Measurements from ENCODE around the gene SLC51B. TPM values are rescaled to one million over a fixed set of nuclear protein-coding genes. Genes with fewer than 3 reads are reported as not detected.
"Not testable (repeated sequence)": the region's sequence is repeated elsewhere in the genome, so short reads cannot be mapped to it uniquely, and the experiment has no call there.

Gene SLC51B
- total RNA-seq, 1 experiment from 2014 or later = not detected

DNA sequence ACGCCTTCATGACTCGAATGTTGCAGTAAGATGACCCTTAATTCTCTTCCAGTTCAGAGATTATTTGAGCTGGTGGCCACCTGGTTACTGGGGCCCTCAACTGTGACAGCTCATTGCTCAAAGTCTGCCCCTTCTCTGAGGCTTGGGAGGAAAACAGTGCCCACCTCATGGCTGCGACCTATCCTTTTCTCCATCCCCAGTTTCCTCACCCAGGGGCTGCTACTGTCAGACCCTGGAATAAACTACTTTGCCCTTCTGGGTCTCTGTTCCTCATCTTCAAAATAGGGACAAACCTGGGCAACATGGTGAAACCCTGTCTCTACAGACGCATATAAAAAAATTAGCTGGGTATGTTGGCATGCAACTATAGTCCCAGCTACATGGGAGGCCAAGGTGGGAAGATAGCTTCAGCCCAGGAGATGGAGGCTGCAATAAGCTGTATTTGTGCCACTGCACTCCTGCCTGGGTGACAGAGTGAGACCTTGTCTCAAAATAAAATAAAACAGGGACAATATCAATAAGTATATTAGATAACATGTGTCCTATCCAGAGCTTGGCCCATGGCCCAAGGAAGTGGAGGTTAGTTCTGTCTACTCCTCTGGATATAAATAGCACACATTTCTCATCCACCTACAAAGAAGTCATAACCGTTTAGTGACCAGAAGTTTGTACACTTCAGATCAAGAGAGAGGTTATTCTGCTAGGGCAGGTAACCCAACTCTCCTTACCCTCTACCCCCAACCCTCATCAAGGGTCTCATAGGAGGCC lies 24.8 kb downstream of the SLC51B start:
- TF ChIP-seq CTCF (IDR thresholded peaks at IDR 0.05; ENCODE audit: unreplicated experiment) = no peak
- no TSS peak for BruUV-seq (replicated peaks)
- Mint-ChIP-seq H3K27me3 (ENCODE audit: unreplicated experiment) (peaks cover 40% of the 10 kb centered on the region), H3K4me3 (ENCODE audit: low read depth, unreplicated experiment) (no peak overlapping the region), H3K27ac (ENCODE audit: unreplicated experiment) (no peak overlapping the region), H3K4me1 (ENCODE audit: low read depth, unreplicated experiment) (peaks cover 9% of the 10 kb centered on the region), H3K9me3 (ENCODE audit: low read depth, unreplicated experiment) (no peaks in the 10 kb centered on the region), H3K36me3 (ENCODE audit: insufficient read depth, unreplicated experiment) (peaks cover 5% of the 10 kb centered on the region)
- CTCF ChIA-PET = interaction anchor here (0.7 to 1.1 kb wide), 3 partner anchors 9 to 32 kb away, joined by 3 read pairs; no protein-coding TSS in a partner anchor
- intact Hi-C loops (cut with micrococcal nuclease; ENCODE audit: unreplicated experiment) = no loop called here
- DNase-seq = no peak

DNA sequence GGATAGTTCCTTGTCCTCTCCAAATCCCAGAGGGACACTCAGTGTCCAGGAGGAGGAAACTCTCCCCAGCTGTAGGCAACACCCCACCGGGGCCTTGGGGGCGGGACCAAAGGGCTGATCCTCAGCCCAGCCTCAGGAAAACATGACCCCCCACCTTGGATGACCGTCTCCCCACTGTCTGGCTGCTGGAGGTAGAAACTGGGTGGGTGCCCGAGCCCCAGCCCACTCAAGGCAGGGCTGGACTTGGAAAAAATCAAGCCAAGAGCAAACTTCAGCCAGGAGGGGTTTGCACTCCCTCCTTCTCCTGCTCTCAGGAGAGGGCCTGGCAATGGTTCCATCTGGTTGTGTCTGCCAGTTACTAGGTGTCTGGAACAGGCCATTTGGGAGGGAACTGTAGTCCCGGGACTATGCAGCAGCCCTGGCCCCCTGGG lies 26.2 kb downstream of the SLC51B start:
- Mint-ChIP-seq H3K9me3 (ENCODE audit: low read depth, unreplicated experiment) (no peaks in the 10 kb centered on the region), H3K27ac (ENCODE audit: unreplicated experiment) (no peak overlapping the region), H3K4me1 (ENCODE audit: low read depth, unreplicated experiment) (peaks cover 9% of the 10 kb centered on the region), H3K36me3 (ENCODE audit: insufficient read depth, unreplicated experiment) (peaks cover 5% of the 10 kb centered on the region), H3K27me3 (ENCODE audit: unreplicated experiment) (peaks cover 25% of the 10 kb centered on the region), H3K4me3 (ENCODE audit: low read depth, unreplicated experiment) (no peak overlapping the region)
- no peak for DNase-seq
- BruUV-seq (replicated peaks) = no TSS peak
- intact Hi-C loops (cut with micrococcal nuclease; ENCODE audit: unreplicated experiment) = no loop called here
- no peak for TF ChIP-seq CTCF (IDR thresholded peaks at IDR 0.05; ENCODE audit: unreplicated experiment)
- CTCF ChIA-PET = no interaction called here

DNA sequence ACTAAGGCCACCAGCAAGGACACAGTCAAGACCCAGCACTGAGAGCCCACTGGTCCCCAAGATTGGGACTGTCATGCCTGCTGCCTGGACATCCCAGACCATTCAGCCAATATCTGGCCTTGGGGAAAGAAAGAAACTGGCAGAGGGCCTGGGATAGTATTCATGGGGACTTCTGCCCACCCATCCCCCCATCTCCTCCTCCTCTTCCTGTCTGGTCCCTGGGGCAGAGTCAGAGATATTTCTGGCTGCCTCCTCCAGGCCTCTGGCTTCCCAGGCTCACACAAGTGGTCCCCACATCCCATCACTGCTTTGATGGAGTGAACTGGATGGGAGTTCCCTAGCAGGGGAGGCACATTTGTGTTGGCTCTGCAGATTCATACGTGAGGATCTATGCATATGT lies 26.8 kb downstream of the SLC51B start:
- CTCF ChIA-PET = no interaction called here
- no TSS peak for BruUV-seq (replicated peaks)
- Mint-ChIP-seq H3K4me1 (ENCODE audit: low read depth, unreplicated experiment) (peaks cover 7% of the 10 kb centered on the region), H3K36me3 (ENCODE audit: insufficient read depth, unreplicated experiment) (peaks cover 4% of the 10 kb centered on the region), H3K4me3 (ENCODE audit: low read depth, unreplicated experiment) (no peak overlapping the region), H3K27ac (ENCODE audit: unreplicated experiment) (no peak overlapping the region), H3K9me3 (ENCODE audit: low read depth, unreplicated experiment) (no peaks in the 10 kb centered on the region), H3K27me3 (ENCODE audit: unreplicated experiment) (peaks cover 19% of the 10 kb centered on the region)
- intact Hi-C loops (cut with micrococcal nuclease; ENCODE audit: unreplicated experiment) = no loop called here
- no peak for TF ChIP-seq CTCF (IDR thresholded peaks at IDR 0.05; ENCODE audit: unreplicated experiment)
- no peak for DNase-seq

GRCh38 chr15:65072617-65073016 lies 27.4 kb downstream of the SLC51B start:
- TF ChIP-seq CTCF (IDR thresholded peaks at IDR 0.05; ENCODE audit: unreplicated experiment) = no peak
- Mint-ChIP-seq H3K4me1 (ENCODE audit: low read depth, unreplicated experiment) (peaks cover under 1% of the 10 kb centered on the region), H3K27me3 (ENCODE audit: unreplicated experiment) (peaks cover 13% of the 10 kb centered on the region), H3K36me3 (ENCODE audit: insufficient read depth, unreplicated experiment) (no peaks in the 10 kb centered on the region), H3K4me3 (ENCODE audit: low read depth, unreplicated experiment) (no peak overlapping the region), H3K27ac (ENCODE audit: unreplicated experiment) (no peak overlapping the region), H3K9me3 (ENCODE audit: low read depth, unreplicated experiment) (no peaks in the 10 kb centered on the region)
- intact Hi-C loops (cut with micrococcal nuclease; ENCODE audit: unreplicated experiment) = no loop called here
- DNase-seq = no peak
- no TSS peak for BruUV-seq (replicated peaks)
- CTCF ChIA-PET = interaction anchor here (1.3 kb wide), 1 partner anchor 18 kb away, joined by 4 read pairs; no protein-coding TSS in a partner anchor

DNA sequence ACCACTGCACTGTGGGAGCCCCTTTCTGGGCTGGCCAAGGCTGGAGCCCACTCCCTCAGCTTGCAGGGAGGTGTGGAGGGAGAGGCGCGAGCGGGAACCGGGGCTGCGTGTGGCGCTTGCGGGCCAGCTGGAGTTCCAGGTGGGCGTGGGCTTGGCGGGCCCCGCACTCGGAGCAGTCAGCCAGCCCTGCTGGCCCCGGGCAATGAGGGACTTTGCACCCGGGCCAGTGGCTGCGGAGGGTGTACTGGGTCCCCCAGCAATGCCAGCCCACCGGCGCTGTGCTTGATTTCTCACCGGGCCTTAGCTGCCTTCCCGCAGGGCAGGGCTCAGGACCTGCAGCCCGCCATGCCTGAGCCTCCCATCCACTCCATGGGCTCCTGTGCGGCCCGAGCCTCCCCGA lies 29.8 kb downstream of the SLC51B start:
- DNase-seq; intact Hi-C loops (cut with micrococcal nuclease; ENCODE audit: unreplicated experiment); H3K36me3 Mint-ChIP-seq (ENCODE audit: insufficient read depth, unreplicated experiment); H3K27ac Mint-ChIP-seq (ENCODE audit: unreplicated experiment); H3K9me3 Mint-ChIP-seq (ENCODE audit: low read depth, unreplicated experiment); H3K4me1 Mint-ChIP-seq (ENCODE audit: low read depth, unreplicated experiment); H3K4me3 Mint-ChIP-seq (ENCODE audit: low read depth, unreplicated experiment); BruUV-seq (replicated peaks): not testable (repeated sequence)
- peaks cover 15% of the 10 kb centered on the region for H3K27me3 Mint-ChIP-seq (ENCODE audit: unreplicated experiment)
- CTCF ChIA-PET = interaction anchor here (0.7 kb wide), 1 partner anchor 550 kb away, joined by 4 read pairs; no protein-coding TSS in a partner anchor

GRCh38 chr15:65075607-65076395 lies 30.6 kb downstream of the SLC51B start:
- peaks cover 15% of the 10 kb centered on the region for H3K27me3 Mint-ChIP-seq (ENCODE audit: unreplicated experiment)
- H3K4me1 Mint-ChIP-seq (ENCODE audit: low read depth, unreplicated experiment); BruUV-seq (replicated peaks); CTCF ChIA-PET; H3K27ac Mint-ChIP-seq (ENCODE audit: unreplicated experiment); H3K9me3 Mint-ChIP-seq (ENCODE audit: low read depth, unreplicated experiment); H3K4me3 Mint-ChIP-seq (ENCODE audit: low read depth, unreplicated experiment); DNase-seq; H3K36me3 Mint-ChIP-seq (ENCODE audit: insufficient read depth, unreplicated experiment); intact Hi-C loops (cut with micrococcal nuclease; ENCODE audit: unreplicated experiment): not testable (repeated sequence)

Measured in Calu3 (cell line).